IMR-90 (cell line): ENCODE data around the gene TLR9. TPM values are rescaled to one million over a fixed set of nuclear protein-coding genes. Genes with fewer than 3 reads are reported as not detected.

ENCODE experiments used
- ATAC-seq: fragments of 200-7000 bp; cut with Tn5 transposase; 2 replicates; pipeline ENCODE4 v1.9.1; 2020; ENCODE audit warnings: low read depth, mild to moderate bottlenecking, moderate library complexity
- BruUV-seq: library from RNA; stranded (reverse); fragments of 400-500 nt; replicated peaks from 2 replicates; lab custom pipeline; 2021; lab: Mats Ljungman, UMichigan
- CTCF ChIA-PET: fragments of 300-600 bp; formaldehyde crosslinking; extraction: SDS; loops from one replicate; lab custom pipeline; 2021; ENCODE audit warnings: antibody characterized with exemption; lab: Yijun Ruan, JAX
- POLR2A ChIA-PET: fragments of 300-600 bp; sonication (Branson Sonifier 250); formaldehyde crosslinking; loops from one replicate; lab custom pipeline; 2022; ENCODE audit warnings: antibody characterized with exemption; ENCODE audit not compliant: unreplicated experiment; lab: Charles Lee
- DNase-seq: peaks from one replicate; pipeline ENCODE4 v3.0.0; 2013
- H2AFZ ChIP-seq: replicated peaks from 2 replicates; pipeline ENCODE3; 2013; ENCODE audit warnings: low read length, mild to moderate bottlenecking; ENCODE audit not compliant: poor library complexity
- H2AK5ac ChIP-seq: 2 replicates; pipeline ENCODE4 v1.6.1; 2013; ENCODE audit warnings: low read depth, low read length, inconsistent platforms
- H2AK9ac ChIP-seq: replicated peaks from 2 replicates; pipeline ENCODE3; 2013; ENCODE audit warnings: mild to moderate bottlenecking, low read depth, low read length, moderate library complexity; ENCODE audit not compliant: poor library complexity
- H2BK120ac ChIP-seq: 2 replicates; pipeline ENCODE4 v1.6.1; 2013; ENCODE audit warnings: low read depth, low read length, inconsistent platforms
- H2BK15ac ChIP-seq: 3 replicates; pipeline ENCODE4 v1.6.1; 2013; ENCODE audit warnings: low read depth, low read length, inconsistent platforms
- H2BK20ac ChIP-seq: 2 replicates; pipeline ENCODE4 v1.6.1; 2013; ENCODE audit warnings: low read depth, mild to moderate bottlenecking, inconsistent platforms, low read length, moderate library complexity
- H2BK5ac ChIP-seq: 2 replicates; pipeline ENCODE4 v1.6.1; 2013; ENCODE audit warnings: mild to moderate bottlenecking, low read depth, low read length, inconsistent platforms; ENCODE audit not compliant: poor library complexity, severe bottlenecking
- H3K14ac ChIP-seq: replicated peaks from 2 replicates; pipeline ENCODE4 v1.6.1; 2013; ENCODE audit warnings: low read depth, low read length, inconsistent platforms
- H3K18ac ChIP-seq: 2 replicates; pipeline ENCODE4 v1.6.1; 2013; ENCODE audit warnings: low read depth, low read length, control low read depth
- H3K23ac ChIP-seq: 2 replicates; pipeline ENCODE4 v1.6.1; 2013; ENCODE audit warnings: low read depth, low read length, inconsistent platforms
- H3K27ac ChIP-seq: 2 replicates; pipeline ENCODE4 v1.5.1; 2013; ENCODE audit warnings: mild to moderate bottlenecking, control low read depth, low read length; ENCODE audit not compliant: insufficient read depth
- H3K27me3 ChIP-seq: 2 replicates; pipeline ENCODE4 v1.6.1; 2013; ENCODE audit warnings: low read length; ENCODE audit not compliant: control insufficient read depth, insufficient read depth
- H3K36me3 ChIP-seq: 2 replicates; pipeline ENCODE4 v1.6.1; 2013; ENCODE audit warnings: low read length, mixed read lengths; ENCODE audit not compliant: control insufficient read depth, insufficient read depth
- H3K4ac ChIP-seq: 2 replicates; pipeline ENCODE4 v1.6.1; 2013; ENCODE audit warnings: low read depth, low read length, inconsistent platforms
- H3K4me1 ChIP-seq: 2 replicates; pipeline ENCODE4 v1.6.1; 2013; ENCODE audit warnings: low read length, mixed read lengths; ENCODE audit not compliant: control insufficient read depth, insufficient read depth
- H3K4me2 ChIP-seq: 2 replicates; pipeline ENCODE4 v1.6.1; 2013; ENCODE audit warnings: low read depth, mild to moderate bottlenecking, control low read depth, low read length, moderate library complexity
- H3K4me3 ChIP-seq: 2 replicates; pipeline ENCODE4 v1.5.1; 2013; ENCODE audit warnings: low read depth, mild to moderate bottlenecking, control low read depth, low read length, moderate library complexity; ENCODE audit not compliant: insufficient read depth
- H3K56ac ChIP-seq: 2 replicates; pipeline ENCODE4 v1.6.1; 2013; ENCODE audit warnings: low read length, inconsistent platforms; ENCODE audit not compliant: insufficient read depth; ENCODE audit errors: extremely low read depth
- H3K79me1 ChIP-seq, 2 experiments: 2 replicates each; pipeline ENCODE4 v1.6.1; 2013; ENCODE audit warnings: low read length in 2 of 2, inconsistent platforms in 1 of 2, low read depth in 1 of 2
- H3K9ac ChIP-seq: 2 replicates; pipeline ENCODE4 v1.6.1; 2013; ENCODE audit warnings: low read depth, low read length, control low read depth
- H3K9me1 ChIP-seq: 2 replicates; pipeline ENCODE4 v1.6.1; 2013; ENCODE audit warnings: low read length, inconsistent platforms; ENCODE audit not compliant: insufficient read depth
- H3K9me3 ChIP-seq: 2 replicates; pipeline ENCODE4 v1.6.1; 2013; ENCODE audit warnings: low read length; ENCODE audit not compliant: control insufficient read depth, insufficient read depth
- H4K20me1 ChIP-seq: 2 replicates; pipeline ENCODE4 v1.6.1; 2013; ENCODE audit warnings: low read length, inconsistent platforms; ENCODE audit not compliant: insufficient read depth
- H4K5ac ChIP-seq: 2 replicates; pipeline ENCODE4 v1.6.1; 2013; ENCODE audit warnings: mild to moderate bottlenecking, low read depth, low read length, control low read depth
- H4K8ac ChIP-seq, 2 experiments: 2 replicates each; pipeline ENCODE4 v1.6.1; 2013; ENCODE audit warnings: low read depth in 2 of 2, low read length in 2 of 2, control low read depth in 1 of 2, inconsistent platforms in 1 of 2
- H4K91ac ChIP-seq: 2 replicates; pipeline ENCODE4 v1.6.1; 2013; ENCODE audit warnings: low read depth, low read length, inconsistent platforms; ENCODE audit not compliant: insufficient read depth
- CHD1 ChIP-seq: IDR thresholded peaks from 2 replicates; pipeline ENCODE4 v1.6.1; 2012; ENCODE audit warnings: low read depth, low read length, improper control_type of control experiment
- MAZ ChIP-seq: IDR thresholded peaks from 2 replicates; pipeline ENCODE4 v1.6.1; 2012; ENCODE audit warnings: low read depth, mild to moderate bottlenecking, low read length, improper control_type of control experiment, moderate library complexity, borderline replicate concordance
- MXI1 ChIP-seq: IDR thresholded peaks from 2 replicates; pipeline ENCODE4 v1.6.1; 2012; ENCODE audit warnings: low read depth, mild to moderate bottlenecking, low read length, moderate library complexity, borderline replicate concordance
- NFE2L2 ChIP-seq: fragments of 150-350 bp; IDR thresholded peaks from 2 replicates; pipeline ENCODE4 v1.6.1; 2016; ENCODE audit warnings: low read depth, mild to moderate bottlenecking, low read length
- POLR2A ChIP-seq: IDR thresholded peaks from 2 replicates; pipeline ENCODE4 v1.6.1; 2012; ENCODE audit warnings: mild to moderate bottlenecking, low read depth, low read length
- RFX5 ChIP-seq: IDR thresholded peaks from 2 replicates; pipeline ENCODE4 v1.8.0; 2012; ENCODE audit warnings: low read depth, mild to moderate bottlenecking, low read length, moderate library complexity
- WGBS, 2 experiments: methylation state at CpG; one replicate each; pipeline versions ENCODE4 v1.1.5 to v1.1.7; 2013; ENCODE audit warnings: missing lambda C conversion rate in 2 of 2; ENCODE audit not compliant: insufficient read length in 1 of 2; ENCODE audit errors: extremely low coverage in 2 of 2; 5-methylcytosine and 5-hydroxymethylcytosine counted together
- dilution Hi-C: fragments of 300-500 bp; cut with HindIII; formaldehyde crosslinking; loops from one replicate; pipeline ENCODE4 v1.14.3; 2018; ENCODE audit warnings: low sequenced_read_pairs; ENCODE audit not compliant: unreplicated experiment
- in situ Hi-C: fragments of 300-500 bp; cut with MboI; formaldehyde crosslinking; loops from 3 replicates; pipeline ENCODE4 v1.14.3; 2019; ENCODE audit warnings: low sequenced_read_pairs, inconsistent platforms, mixed read lengths
- intact Hi-C: fragments of 100-400 bp; cut with micrococcal nuclease; formaldehyde crosslinking; loops from 2 replicates; pipeline ENCODE4 v1.10.0; 2022
- polyA plus RNA-seq, 3 experiments: library from polyadenylated mRNA; depleted of rRNA; stranded (reverse); fragments of >200 nt; gene quantifications; 2 replicates each; pipeline ENCODE4 v1.2.3, GENCODE V29; 2012; ENCODE audit warnings: low replicate concordance in 1 of 3
- total RNA-seq: library from RNA; depleted of rRNA; stranded (reverse); fragments of >200 nt; gene quantifications from 2 replicates; pipeline ENCODE4 v1.2.3, GENCODE V29; 2012
- TF ChIP-seq, protein P1 (sequence below): conservative IDR thresholded peaks from 2 replicates; pipeline ENCODE4 v1.5.1; 2012; ENCODE audit warnings: mild to moderate bottlenecking, low read depth, low read length, improper control_type of control experiment

TLR9 gene
- total and polyA plus RNA-seq, 2 of the 4 experiments (the other 2 are of a cell fraction), result not detected

DNA sequence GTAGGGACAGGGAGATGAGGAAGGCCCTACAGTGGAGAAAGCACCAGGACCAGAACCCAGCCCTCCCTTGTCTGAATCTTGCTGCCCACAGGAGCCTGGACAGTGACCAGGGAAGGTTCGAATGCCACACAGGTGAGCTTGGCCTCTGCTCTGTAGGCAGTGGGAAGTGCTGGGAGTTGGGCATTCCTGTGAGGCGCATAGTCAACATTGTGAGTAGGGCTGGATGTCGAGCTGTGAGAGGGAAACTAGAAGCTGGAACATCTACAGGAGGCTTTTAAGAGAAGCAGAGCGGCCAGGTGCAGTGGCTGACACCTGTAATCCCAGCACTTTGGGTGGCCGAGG lies 47.8 kb downstream of the TLR9 start:
- Histone ChIP-seq H3K23ac (no peak overlapping the region), H3K36me3 (no peaks in the 10 kb centered on the region), H2BK15ac (no peak overlapping the region), H2AK9ac (no peak overlapping the region), H3K9ac (no peak overlapping the region), H2BK20ac (no peak overlapping the region), H3K79me1 (no peaks in the 10 kb centered on the region), H4K8ac (no peak overlapping the region), H3K14ac (no peak overlapping the region), H3K27me3 (peaks cover 10% of the 10 kb centered on the region), H3K4ac (no peak overlapping the region), H3K9me1 (peaks cover 10% of the 10 kb centered on the region), H4K91ac (no peak overlapping the region), H2BK5ac (no peak overlapping the region), H3K9me3 (no peaks in the 10 kb centered on the region), H4K5ac (no peak overlapping the region), H3K56ac (no peak overlapping the region), H3K18ac (no peak overlapping the region), H2AFZ (no peak overlapping the region), H3K4me3 (no peak overlapping the region), H3K4me1 (peaks cover 4% of the 10 kb centered on the region; the same call in 1 of the 2 replicates), H2BK120ac (no peak overlapping the region), H2AK5ac (no peak overlapping the region), H3K27ac (no peak overlapping the region), H4K20me1 (no peaks in the 10 kb centered on the region), H3K4me2 (no peak overlapping the region)
- WGBS, 2 experiments, result 56% methylated on average over 3 of the region's 5 CpGs; no CpG with 5 or more reads in 1 of the 2 experiments
- ATAC-seq (no peak), DNase-seq (no peak)
- ChIA-PET POLR2A (no interaction called here), CTCF (no interaction called here)
- in situ Hi-C loops, result no loop called here
- no TSS peak for BruUV-seq
- dilution Hi-C loops, result no loop called here
- intact Hi-C loops, result no loop called here
- TF ChIP-seq, protein P1, sequence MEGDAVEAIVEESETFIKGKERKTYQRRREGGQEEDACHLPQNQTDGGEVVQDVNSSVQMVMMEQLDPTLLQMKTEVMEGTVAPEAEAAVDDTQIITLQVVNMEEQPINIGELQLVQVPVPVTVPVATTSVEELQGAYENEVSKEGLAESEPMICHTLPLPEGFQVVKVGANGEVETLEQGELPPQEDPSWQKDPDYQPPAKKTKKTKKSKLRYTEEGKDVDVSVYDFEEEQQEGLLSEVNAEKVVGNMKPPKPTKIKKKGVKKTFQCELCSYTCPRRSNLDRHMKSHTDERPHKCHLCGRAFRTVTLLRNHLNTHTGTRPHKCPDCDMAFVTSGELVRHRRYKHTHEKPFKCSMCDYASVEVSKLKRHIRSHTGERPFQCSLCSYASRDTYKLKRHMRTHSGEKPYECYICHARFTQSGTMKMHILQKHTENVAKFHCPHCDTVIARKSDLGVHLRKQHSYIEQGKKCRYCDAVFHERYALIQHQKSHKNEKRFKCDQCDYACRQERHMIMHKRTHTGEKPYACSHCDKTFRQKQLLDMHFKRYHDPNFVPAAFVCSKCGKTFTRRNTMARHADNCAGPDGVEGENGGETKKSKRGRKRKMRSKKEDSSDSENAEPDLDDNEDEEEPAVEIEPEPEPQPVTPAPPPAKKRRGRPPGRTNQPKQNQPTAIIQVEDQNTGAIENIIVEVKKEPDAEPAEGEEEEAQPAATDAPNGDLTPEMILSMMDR, result no peak
- no peak for TF ChIP-seq NFE2L2
- no peak for TF ChIP-seq RFX5
- no peak for TF ChIP-seq MXI1
- TF ChIP-seq POLR2A, result no peak
- TF ChIP-seq CHD1, result no peak
- TF ChIP-seq MAZ, result no peak
